Measurements from ENCODE around the gene PTGES3.
A peak's percentile ranks its signal among the peaks of the same experiment; 100 is the strongest.

PTGES3 gene

DNA sequence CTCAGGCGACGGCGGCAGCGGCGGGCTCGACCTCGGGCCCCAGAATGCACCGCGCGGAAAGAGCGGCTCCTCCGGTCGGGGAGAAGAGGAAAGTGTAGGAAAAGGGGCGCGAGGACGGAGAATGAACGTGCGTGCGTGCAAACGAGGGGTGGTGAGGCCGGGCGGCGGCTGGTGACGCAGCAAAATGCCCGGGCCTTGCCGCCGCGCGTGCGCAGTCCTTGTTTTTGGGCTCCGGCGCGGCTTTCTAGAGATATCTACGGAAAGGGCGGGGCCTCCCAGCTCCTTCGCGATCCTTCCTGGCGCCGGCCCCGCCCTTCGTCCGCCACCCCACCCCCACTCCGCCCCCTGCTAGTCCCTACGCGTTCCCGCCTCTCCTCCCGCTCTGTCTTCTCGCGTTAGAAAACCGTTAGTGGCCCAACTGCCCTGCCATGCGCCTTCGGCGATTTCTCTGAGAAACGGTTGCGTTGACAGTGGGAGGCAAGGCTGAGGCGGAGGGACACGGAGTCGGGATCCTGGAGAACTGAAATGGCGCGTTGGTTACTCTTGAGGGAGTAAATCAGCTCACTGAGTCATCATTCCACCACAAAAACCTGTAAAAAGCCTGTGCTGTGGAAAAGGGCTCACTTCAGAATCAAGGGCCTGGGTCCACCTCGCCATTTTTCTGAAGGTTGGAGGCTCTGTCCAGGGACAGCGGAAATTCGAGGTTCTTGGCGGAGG is at the start of gene PTGES3:
Gene PTGES3 (minus strand): TSS at position 156 of the 717 bp plus-strand sequence. CDS start 285 bp downstream, outside the sequence.
- DNase-seq, result peak; percentile 98

DNA sequence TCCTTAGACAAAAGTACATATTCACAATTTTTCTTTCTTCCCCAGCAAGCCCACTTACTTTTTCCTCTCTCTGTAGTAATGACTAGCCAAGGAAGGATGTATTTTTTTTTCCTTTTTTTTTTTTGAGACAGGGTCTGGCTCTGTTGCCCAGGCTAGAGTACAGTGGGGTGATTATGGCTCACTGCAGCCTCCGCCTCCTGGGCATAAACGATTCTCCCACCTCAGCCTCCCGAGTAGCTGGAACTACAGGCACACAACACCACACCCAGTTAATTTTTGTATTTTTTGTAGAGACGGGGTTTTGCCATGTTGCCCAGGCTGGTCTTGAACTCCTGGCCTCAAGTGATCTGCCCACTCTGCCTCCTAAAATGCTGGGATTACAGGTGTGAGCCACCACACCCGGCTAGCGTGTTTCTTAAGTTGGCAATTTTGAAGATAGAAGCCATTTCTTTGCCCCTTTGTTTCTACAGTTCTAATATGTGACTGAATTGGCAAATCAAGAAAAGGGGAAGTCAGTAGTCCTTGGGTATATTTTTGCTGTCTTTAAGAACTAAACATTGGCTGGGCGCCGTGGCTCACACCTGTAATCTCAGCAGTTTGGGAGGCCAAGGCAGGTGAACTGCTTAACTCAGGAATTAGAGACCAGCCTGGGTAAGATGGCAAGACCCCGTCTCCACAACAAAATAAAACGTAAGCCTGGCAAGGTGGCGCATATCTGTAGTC is 40.2 kb upstream of the PTGES3 start:
- no peak for DNase-seq

DNA sequence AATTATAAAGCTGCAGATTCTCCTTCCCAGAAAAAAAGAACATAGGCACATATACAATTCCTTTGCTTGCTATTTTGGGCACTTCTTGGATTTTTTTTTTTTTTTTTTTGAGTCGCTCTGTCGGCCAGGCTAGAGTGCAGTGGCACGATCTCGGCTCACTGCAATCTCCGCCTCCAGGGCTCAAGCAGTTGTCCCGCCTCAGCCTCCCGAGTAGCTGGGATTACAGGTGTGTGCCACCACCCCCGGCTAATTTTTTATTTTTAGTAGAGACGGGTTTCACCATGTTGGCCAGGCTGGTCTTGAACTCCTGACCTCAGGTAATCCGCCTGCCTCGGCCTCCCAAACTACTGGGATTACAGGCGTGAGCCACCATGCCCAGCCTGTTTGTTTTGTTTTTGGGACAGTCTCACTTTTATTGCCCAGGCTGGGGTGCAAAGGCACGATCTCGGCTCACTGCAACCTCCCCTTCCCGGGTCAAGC is 38.2 kb upstream of the PTGES3 start:
- peak; percentile 23 for DNase-seq

GRCh38 chr12:56725723-56726102 is 37.6 kb upstream of the PTGES3 start:
- no peak for DNase-seq

- peak; percentile 98 for DNase-seq
Measured at GRCh38 chr12:56724972-56725722, 37.1 kb upstream of the PTGES3 start, which contains the start of gene NACA. TSS of gene NACA (minus strand) at chr12:56725299. CDS start at chr12:56724521, 778 bp downstream.

DNA sequence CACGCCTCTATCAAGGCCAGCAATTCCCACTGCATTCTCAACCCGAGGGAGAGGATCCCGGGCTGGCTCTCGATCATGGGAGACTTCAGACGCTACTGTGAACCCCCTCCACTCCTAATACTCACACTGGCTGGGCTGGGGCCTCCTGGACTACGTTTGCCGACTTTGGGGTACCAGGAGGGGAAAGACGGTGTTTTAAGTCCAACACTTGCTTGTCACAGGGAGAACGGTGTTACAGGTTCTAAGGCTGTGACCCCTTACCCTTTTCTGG is 36.6 kb upstream of the PTGES3 start:
- DNase-seq, result no peak

- peak; percentile 39 for DNase-seq
Measured at GRCh38 chr12:56723889-56724700, 36.0 kb upstream of the PTGES3 start.

GRCh38 chr12:56723352-56723751 is 35.3 kb upstream of the PTGES3 start:
- DNase-seq, result no peak

DNA sequence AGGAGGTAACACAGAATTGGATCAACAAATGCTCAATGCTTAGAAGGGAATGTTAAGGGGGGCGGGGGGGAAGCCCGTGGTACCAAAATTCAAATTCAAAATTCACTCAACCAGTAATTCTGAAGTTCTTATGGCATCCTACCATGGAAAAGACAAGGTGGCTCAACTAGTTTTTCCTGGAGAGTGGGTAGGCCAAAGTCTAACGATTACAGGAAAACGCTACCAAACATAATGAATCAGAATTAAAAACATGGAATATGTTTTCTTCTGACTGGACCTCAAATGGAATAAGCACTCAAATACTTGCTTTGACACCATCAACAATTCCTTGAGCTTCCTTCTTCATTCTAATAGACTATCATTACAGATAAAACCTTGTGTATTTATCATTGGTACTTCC is 34.7 kb upstream of the PTGES3 start:
- no peak for DNase-seq

DNA sequence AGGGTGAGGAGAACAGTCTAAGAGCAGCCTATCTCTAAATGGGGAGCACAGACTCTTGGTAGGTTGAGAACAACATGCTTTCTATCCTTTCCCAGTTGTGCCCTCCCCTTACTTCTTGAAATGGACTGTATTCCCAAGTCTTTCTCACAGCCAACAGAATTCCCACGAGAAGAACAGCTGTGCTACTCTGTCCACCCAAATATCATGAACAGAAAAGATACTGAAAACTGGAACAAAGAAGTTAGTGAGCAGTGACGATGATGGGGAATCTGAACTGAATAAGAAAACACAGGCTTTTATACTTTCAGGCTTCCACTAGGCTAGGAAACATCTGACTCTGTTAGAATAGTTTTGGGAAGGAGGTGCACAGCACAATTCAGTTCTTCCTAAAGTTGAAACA is 33.6 kb upstream of the PTGES3 start:
- peak; percentile 4 for DNase-seq

- peak; percentile 22 for DNase-seq
Measured at GRCh38 chr12:56721216-56721615, 33.1 kb upstream of the PTGES3 start.

GRCh38 chr12:56720731-56721151 is 32.7 kb upstream of the PTGES3 start:
- peak; percentile 19 for DNase-seq

DNA sequence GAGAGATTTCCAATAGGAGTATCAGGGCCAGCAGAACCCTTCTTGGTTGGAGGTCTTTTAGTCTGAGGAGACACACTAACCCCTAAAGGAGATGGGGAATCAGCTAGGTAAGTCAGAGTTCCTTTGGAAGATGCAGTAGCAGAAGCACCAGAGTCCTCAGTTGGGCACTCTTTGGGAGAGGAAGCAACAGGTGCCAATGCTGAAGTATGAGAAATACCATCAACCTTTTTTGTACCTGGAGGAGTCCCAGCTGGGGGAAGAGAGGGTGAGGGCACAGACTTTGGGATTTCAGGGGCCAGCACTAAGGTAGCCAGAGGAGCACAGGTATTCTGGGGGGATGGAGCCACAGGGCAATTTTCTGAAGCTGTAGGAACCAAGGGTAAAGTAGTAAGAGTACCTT is 31.0 kb upstream of the PTGES3 start:
- DNase-seq, result peak; percentile 21

DNA sequence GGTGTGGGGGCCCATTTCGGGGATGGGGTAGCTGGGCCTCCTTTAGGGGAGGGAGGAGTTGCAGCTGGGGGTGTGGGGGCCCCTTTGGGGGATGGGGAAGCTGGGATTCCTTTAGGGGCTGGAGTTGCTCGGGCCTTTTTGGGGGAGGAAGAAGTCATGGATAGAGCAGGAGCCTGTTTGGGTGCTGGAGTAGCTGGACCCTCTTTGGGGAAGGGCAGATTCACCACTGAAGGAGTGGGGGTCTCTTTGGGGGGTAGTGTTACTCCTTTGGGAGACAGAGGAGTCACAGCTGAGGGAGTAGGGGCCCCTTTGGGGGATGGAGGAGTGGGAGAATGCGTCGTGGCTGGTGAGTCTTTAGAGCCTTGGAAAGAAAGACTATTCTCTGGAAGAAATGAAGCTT is 30.6 kb upstream of the PTGES3 start:
- DNase-seq, result no peak

GRCh38 chr12:56718149-56718548 is 30.1 kb upstream of the PTGES3 start:
- DNase-seq, result no peak

- DNase-seq, result no peak
Measured at GRCh38 chr12:56716933-56717880, 29.1 kb upstream of the PTGES3 start.

DNA sequence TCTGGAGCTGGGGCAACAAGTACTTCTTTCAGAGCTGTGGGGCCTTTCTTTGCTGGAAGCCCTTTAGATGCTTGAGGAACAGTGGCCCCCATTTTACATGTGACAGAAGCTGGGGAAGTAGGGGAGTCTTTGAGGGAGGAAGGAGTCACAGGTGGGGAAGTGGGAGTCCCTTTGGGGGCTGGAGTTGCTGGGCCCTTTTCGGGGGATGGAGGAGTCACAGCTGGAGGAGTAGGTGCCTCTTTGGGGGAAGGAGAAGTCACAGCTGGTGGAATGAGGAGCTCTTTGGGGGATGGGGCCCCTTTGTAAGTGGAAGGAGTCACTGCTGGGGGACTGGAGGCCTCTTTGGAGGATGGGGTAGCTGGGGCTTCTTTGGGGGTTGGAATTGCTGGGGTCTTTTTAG is 28.4 kb upstream of the PTGES3 start:
- DNase-seq, result no peak

DNA sequence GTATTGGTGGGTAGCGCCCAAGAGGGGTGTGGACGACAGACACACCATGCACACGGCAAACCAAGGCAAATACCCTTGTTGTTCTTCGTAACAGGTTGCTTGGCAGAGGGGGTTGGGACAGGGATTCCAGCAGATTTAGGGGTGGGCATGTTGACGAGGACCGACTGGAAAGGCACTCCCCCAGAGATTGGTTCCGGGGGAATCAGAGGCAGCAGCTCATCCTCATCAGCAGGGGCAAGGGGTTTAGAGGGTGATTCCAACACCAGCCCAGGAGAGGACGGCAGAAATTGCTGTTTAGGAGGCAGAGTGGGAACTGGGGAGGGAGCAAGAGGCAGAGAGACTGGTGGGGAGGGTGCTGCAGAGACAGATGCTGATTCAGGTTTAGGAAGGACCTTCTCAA is 27.7 kb upstream of the PTGES3 start:
- no peak for DNase-seq

DNA sequence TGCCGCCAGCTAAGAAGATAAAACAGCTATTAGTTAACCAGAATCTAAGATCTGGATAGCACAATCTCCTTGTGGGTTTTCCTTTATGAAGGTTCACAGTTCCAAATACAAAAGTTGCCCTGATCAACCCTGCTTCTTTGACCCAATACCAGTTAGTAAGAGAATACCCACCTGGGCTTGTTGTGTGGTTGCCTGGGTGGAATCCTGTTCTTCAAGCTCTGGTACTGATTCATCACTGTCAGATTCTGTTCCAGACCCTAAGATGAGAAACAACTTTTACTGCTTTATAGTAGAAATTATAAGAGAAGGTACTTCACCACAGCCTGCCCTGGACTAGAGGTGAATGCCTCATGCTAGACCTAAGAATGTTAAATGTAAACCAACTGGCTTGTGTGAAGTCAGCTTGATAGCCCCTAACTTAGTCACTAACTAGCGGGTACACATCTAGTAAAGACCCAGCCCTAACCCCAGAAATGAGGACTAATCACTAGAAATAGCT is 26.4 kb upstream of the PTGES3 start:
- DNase-seq, result no peak

DNA sequence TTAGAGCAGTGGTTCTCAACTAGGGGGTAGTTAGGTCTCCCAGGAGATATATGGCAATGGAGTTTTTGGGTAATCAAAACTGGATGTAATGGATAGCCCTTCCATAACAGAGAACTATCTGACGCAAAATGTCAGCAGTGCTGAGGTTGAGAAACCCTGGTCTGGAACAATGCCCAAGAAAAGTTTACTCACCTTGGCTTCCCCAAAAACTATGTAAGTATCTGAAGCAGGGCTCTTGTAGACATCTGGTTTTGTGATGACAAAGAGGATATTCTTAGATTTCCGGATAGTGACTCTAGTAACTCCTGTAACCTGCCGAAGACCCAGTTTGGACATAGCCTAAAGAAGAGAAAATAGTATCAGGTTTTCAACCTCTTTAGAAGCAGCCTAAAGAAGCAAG is 25.3 kb upstream of the PTGES3 start:
- no peak for DNase-seq

DNA sequence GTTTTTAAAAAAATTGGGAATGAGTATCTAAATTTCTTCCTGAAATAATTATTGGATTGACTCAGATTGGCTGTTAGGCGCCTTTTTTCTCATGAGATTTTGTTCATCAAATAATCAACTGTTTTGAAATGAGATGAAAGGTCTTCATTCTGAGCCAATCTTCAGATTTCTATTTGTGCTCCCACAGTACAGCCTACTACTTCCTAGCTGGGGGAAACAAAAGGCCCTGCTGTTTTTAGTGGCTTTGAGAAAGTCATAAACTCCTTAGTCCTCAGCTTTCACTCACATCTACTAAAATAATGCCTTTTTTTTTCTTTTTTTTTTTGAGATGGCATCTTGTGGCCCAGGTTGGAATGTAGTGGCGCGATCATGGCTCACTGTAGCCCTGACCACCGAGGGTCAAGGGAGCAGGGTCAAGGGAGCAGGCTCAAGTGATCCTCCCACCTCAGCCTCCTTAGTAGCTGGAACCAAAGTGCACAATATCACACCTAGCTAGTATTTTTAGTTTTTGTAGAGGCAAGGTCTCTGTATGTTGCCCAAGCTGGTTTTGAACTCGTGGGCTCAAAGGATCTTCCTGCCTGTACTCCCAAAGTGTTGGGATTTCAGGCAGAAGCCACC is 21.8 kb upstream of the PTGES3 start:
- DNase-seq, result no peak

All from stimulated activated CD8-positive, alpha-beta memory T cell treated with anti-CD3 and anti-CD28 coated beads, Interleukin-4, amount 100 ng/mL, for 48 hours (primary cell).